H1 (cell line): Measurements from ENCODE around the gene MS4A15. TPM values are rescaled to one million over a fixed set of nuclear protein-coding genes. Genes with fewer than 3 reads are reported as not detected.

Experiments used
- EP300 ChIP-seq, 2 experiments: IDR thresholded peaks; 1 replicate in 1 of 2; 2 replicates in 1 of 2; pipeline ENCODE4 v1.6.1; 2011 to 2012; ENCODE audit warnings: low read depth in 2 of 2, low read length in 2 of 2, mild to moderate bottlenecking in 2 of 2, borderline replicate concordance in 1 of 2, inconsistent platforms in 1 of 2, moderate library complexity in 1 of 2
- KDM4A ChIP-seq: IDR thresholded peaks from one replicate; pipeline ENCODE4 v1.7.1; 2012; ENCODE audit warnings: low read depth, mild to moderate bottlenecking, moderate library complexity, low read length, inconsistent platforms; ENCODE audit not compliant: severe bottlenecking
- NRF1 ChIP-seq: IDR thresholded peaks from 2 replicates; pipeline ENCODE4 v1.6.1; 2011; ENCODE audit warnings: mild to moderate bottlenecking, low read depth, low read length, improper control_type of control experiment
- RXRA ChIP-seq: IDR thresholded peaks from 2 replicates; pipeline ENCODE4 v1.6.1; 2011; ENCODE audit warnings: low read depth, mild to moderate bottlenecking, low read length, moderate library complexity; ENCODE audit not compliant: insufficient read depth
- polyA plus RNA-seq, 7 experiments: library from polyadenylated mRNA; depleted of rRNA in 3 of 7; stranded (reverse) in 5 of 7; unstranded in 2 of 7; fragments of >200 nt in 5 of 7; fragments of 200-250 nt in 2 of 7; gene quantifications; 1 replicate in 5 of 7; 2 replicates in 1 of 7; 4 replicates in 1 of 7; pipeline versions ENCODE4 v1.2.1 to v1.2.3, GENCODE V29; 2011 to 2013; ENCODE audit warnings: missing spikeins in 2 of 7, mixed read lengths in 2 of 7
- total RNA-seq: library from RNA; stranded (reverse); fragmentation: NEBNext Ultra II Directional; extraction: Animal tissue kit (Norgen Biotek cat#: 25700); gene quantifications from 2 replicates; pipeline ENCODE4 v1.2.1, GENCODE V29; 2021

MS4A15 gene
- total and polyA plus RNA-seq, 2 of the 8 experiments (the other 6 are each of a cell fraction or from before 2014, with no cell fraction given), result 0.15 to 0.17 TPM

GRCh38 chr11:60725592-60725991 lies 31.1 kb upstream of the MS4A15 start (continued):
- TF ChIP-seq RXRA (no peak), NRF1 (no peak), KDM4A (no peak), EP300 (IDR thresholded peaks at IDR 0.05; ENCODE audit: borderline replicate concordance in 1 of 2, low read depth in 2 of 2, low read length in 2 of 2) (no peak)
